Progenitor cell of endocrine pancreas (in vitro differentiated cells): ENCODE results near the gene ANO4. TPM values are rescaled to one million over a fixed set of nuclear protein-coding genes. Genes with fewer than 3 reads are reported as not detected.
"Not testable (repeated sequence)": the region's sequence is repeated elsewhere in the genome, so short reads cannot be mapped to it uniquely, and the experiment has no call there.

Experiments
- DNase-seq: peaks from one replicate; pipeline ENCODE4 v3.0.0; 2021; ENCODE audit warnings: low spot score; ENCODE audit not compliant: unreplicated experiment
- H3K27ac Mint-ChIP-seq: 2 replicates; pipeline ENCODE4 v1.8.0; 2021; ENCODE audit warnings: mild to moderate bottlenecking, moderate library complexity, mixed read lengths
- H3K27me3 Mint-ChIP-seq: 2 replicates; pipeline ENCODE4 v1.8.0; 2021; ENCODE audit warnings: mixed read lengths
- H3K36me3 Mint-ChIP-seq: 2 replicates; pipeline ENCODE4 v1.8.0; 2022; ENCODE audit warnings: mixed read lengths; ENCODE audit not compliant: insufficient read depth
- H3K4me1 Mint-ChIP-seq: 2 replicates; pipeline ENCODE4 v1.8.0; 2021; ENCODE audit warnings: low read depth, mixed read lengths
- H3K4me3 Mint-ChIP-seq: 2 replicates; pipeline ENCODE4 v1.8.0; 2021; ENCODE audit warnings: low read depth, mild to moderate bottlenecking, moderate library complexity, mixed read lengths
- H3K9me3 Mint-ChIP-seq: 2 replicates; pipeline ENCODE4 v1.8.0; 2021; ENCODE audit warnings: low read depth, mixed read lengths
- CTCF ChIP-seq: fragments of 200-600 bp; sonication (generic); IDR thresholded peaks from one replicate; pipeline ENCODE4 v1.5.0; 2021; ENCODE audit warnings: antibody characterized with exemption, mild to moderate bottlenecking; ENCODE audit not compliant: unreplicated experiment
- total RNA-seq: library from RNA; stranded (reverse); gene quantifications from 2 replicates; pipeline ENCODE4 v1.2.1, GENCODE V29; 2021

ANO4 gene
- total RNA-seq, 1 donor from 2014 or later = 0.38 TPM

GRCh38 chr12:101115326-101115725 is 320.8 kb downstream of the ANO4 start:
- no peak for TF ChIP-seq CTCF
- Mint-ChIP-seq H3K27me3 (no peaks in the 10 kb centered on the region), H3K4me1 (peaks cover 2% of the 10 kb centered on the region), H3K4me3 (no peak overlapping the region), H3K27ac (no peak overlapping the region), H3K36me3 (no peaks in the 10 kb centered on the region), H3K9me3 (peaks cover 3% of the 10 kb centered on the region)
- DNase-seq = no peak

- H3K36me3 Mint-ChIP-seq = no peaks in the 10 kb centered on the region
- DNase-seq = no peak
- no peaks in the 10 kb centered on the region for H3K4me1 Mint-ChIP-seq
- H3K27ac Mint-ChIP-seq = no peak overlapping the region
- H3K27me3 Mint-ChIP-seq = no peaks in the 10 kb centered on the region
- no peak for TF ChIP-seq CTCF
- H3K4me3 Mint-ChIP-seq = no peak overlapping the region
- H3K9me3 Mint-ChIP-seq = peaks cover 4% of the 10 kb centered on the region
Observed at GRCh38 chr12:101116911-101117310, 322.3 kb downstream of the ANO4 start.

- H3K27ac Mint-ChIP-seq = no peak overlapping the region
- H3K27me3 Mint-ChIP-seq = no peaks in the 10 kb centered on the region
- no peak overlapping the region for H3K4me3 Mint-ChIP-seq
- H3K4me1 Mint-ChIP-seq = no peaks in the 10 kb centered on the region
- H3K36me3 Mint-ChIP-seq = no peaks in the 10 kb centered on the region
- DNase-seq = no peak
- no peak for TF ChIP-seq CTCF
- H3K9me3 Mint-ChIP-seq = peaks cover 4% of the 10 kb centered on the region
Observed at GRCh38 chr12:101117842-101118241, 323.3 kb downstream of the ANO4 start.

- no peaks in the 10 kb centered on the region for H3K4me1 Mint-ChIP-seq
- DNase-seq = no peak
- H3K4me3 Mint-ChIP-seq = no peak overlapping the region
- H3K27me3 Mint-ChIP-seq = no peaks in the 10 kb centered on the region
- no peak for TF ChIP-seq CTCF
- no peaks in the 10 kb centered on the region for H3K9me3 Mint-ChIP-seq
- H3K36me3 Mint-ChIP-seq = no peaks in the 10 kb centered on the region
- H3K27ac Mint-ChIP-seq = no peak overlapping the region
Observed at GRCh38 chr12:101127521-101128219, 333.1 kb downstream of the ANO4 start.

GRCh38 chr12:101145777-101146431 is 351.3 kb downstream of the ANO4 start:
- DNase-seq = not testable (repeated sequence)

GRCh38 chr12:101165319-101165718 is 370.7 kb downstream of the ANO4 start:
- Mint-ChIP-seq H3K36me3 (no peaks in the 10 kb centered on the region), H3K4me1 (no peaks in the 10 kb centered on the region), H3K27me3 (no peaks in the 10 kb centered on the region), H3K9me3 (no peaks in the 10 kb centered on the region), H3K27ac (no peak overlapping the region), H3K4me3 (no peak overlapping the region)
- DNase-seq = no peak
- TF ChIP-seq CTCF = no peak

More at GRCh38 chr12:101145777-101146431, 351.3 kb downstream of the ANO4 start:
- not testable (repeated sequence) for H3K27me3 Mint-ChIP-seq, H3K4me1 Mint-ChIP-seq, H3K36me3 Mint-ChIP-seq, H3K9me3 Mint-ChIP-seq
- peak overlapping the region; percentile 84 for H3K27ac Mint-ChIP-seq
- H3K4me3 Mint-ChIP-seq = peak overlapping the region; percentile 87
